HepG2 (cell line): ENCODE measurements around the gene TF.

Source experiments
- ATF3 ChIP-seq: sonication (generic); formaldehyde crosslinking; IDR thresholded peaks from 2 replicates; pipeline ENCODE4 v1.4.0; 2020; ENCODE audit warnings: missing genetic modification reagents
- ATF7 ChIP-seq, 2 experiments: fragments of 450-650 bp in 1 of 2; sonication (generic) in 1 of 2; formaldehyde crosslinking in 1 of 2; IDR thresholded peaks; 2 replicates each; pipeline versions ENCODE4 v1.4.0 to v1.6.1; 2016 to 2020; ENCODE audit warnings: antibody characterized with exemption in 1 of 2, mild to moderate bottlenecking in 1 of 2, missing genetic modification reagents in 1 of 2
- EZH2 ChIP-seq: conservative IDR thresholded peaks from 2 replicates; pipeline ENCODE4 v1.6.1; 2012; ENCODE audit warnings: mild to moderate bottlenecking, low read depth, low read length, moderate library complexity
- HNRNPH1 ChIP-seq: fragments of 200-400 bp; formaldehyde crosslinking; optimal IDR thresholded peaks from 2 replicates; pipeline ENCODE3; 2017; ENCODE audit warnings: mild to moderate bottlenecking, low read depth, low read length
- MED13 ChIP-seq: sonication (generic); formaldehyde crosslinking; IDR thresholded peaks from 2 replicates; pipeline ENCODE4 v1.5.0; 2020; ENCODE audit warnings: missing genetic modification reagents
- NFIC ChIP-seq: IDR thresholded peaks from 2 replicates; pipeline ENCODE4 v1.6.1; 2012; ENCODE audit warnings: mild to moderate bottlenecking, low read length, inconsistent platforms
- RCOR2 ChIP-seq: IDR thresholded peaks from 2 replicates; pipeline ENCODE4 v1.6.1; 2016; ENCODE audit warnings: missing biosample characterization, missing genetic modification reagents
- RXRB ChIP-seq: IDR thresholded peaks from 2 replicates; pipeline ENCODE4 v1.6.1; 2016; ENCODE audit warnings: borderline replicate concordance, missing genetic modification reagents, missing compliant biosample characterization
- ZFP36L2 ChIP-seq: sonication (generic); formaldehyde crosslinking; IDR thresholded peaks from 2 replicates; pipeline ENCODE4 v1.4.0; 2020; ENCODE audit warnings: missing genetic modification reagents

GRCh38 chr3:133769536-133769935 lies 23.3 kb downstream of the TF start:
- TF ChIP-seq ATF3 (CRISPR knock-in tag) (no peak), ATF7 (IDR thresholded peaks at IDR 0.05) (no peak), ATF7 (CRISPR knock-in tag; IDR thresholded peaks at IDR 0.05) (no peak), HNRNPH1 (no peak), NFIC (no peak), EZH2 (no peak), ZFP36L2 (no peak), MED13 (CRISPR knock-in tag) (no peak), RCOR2 (CRISPR knock-in tag) (no peak), RXRB (no peak)
